H1 (cell line): ENCODE results near the gene IFNL1. TPM values are rescaled to one million over a fixed set of nuclear protein-coding genes. Genes with fewer than 3 reads are reported as not detected.

ENCODE experiments used
- CTCF ChIA-PET: fragments of 300-600 bp; sonication (Branson Sonifier 250); formaldehyde crosslinking; loops from one replicate; lab custom pipeline; 2021; ENCODE audit not compliant: partially characterized antibody; lab: Charles Lee
- POLR2A ChIA-PET: fragments of 300-600 bp; sonication (Branson Sonifier 250); formaldehyde crosslinking; loops from one replicate; lab custom pipeline; 2021; ENCODE audit warnings: inconsistent platforms; ENCODE audit not compliant: partially characterized antibody; lab: Charles Lee
- DNase-seq, 2 experiments: peaks; one replicate each; pipeline versions ENCODE4 v3.0.0 to v3.0.0-alpha.2; 2010 to 2022; ENCODE audit warnings: low spot score in 2 of 2, low read depth in 1 of 2, mixed read lengths in 1 of 2
- FAIRE-seq: peaks from 2 replicates; lab custom pipeline; 2011; peaks lifted over from hg19 to GRCh38; lab: Jason Lieb, UNC
- H2AFZ ChIP-seq: 2 replicates; pipeline ENCODE4 v1.8.1; 2012; ENCODE audit warnings: low read length, inconsistent platforms
- H2AK5ac ChIP-seq: 2 replicates; pipeline ENCODE4 v1.6.1; 2013; ENCODE audit warnings: low read depth, low read length
- H2BK120ac ChIP-seq: replicated peaks from 2 replicates; pipeline ENCODE3; 2013; ENCODE audit warnings: low read depth, low read length, inconsistent platforms
- H2BK12ac ChIP-seq: 2 replicates; pipeline ENCODE4 v1.6.1; 2013; ENCODE audit warnings: low read depth, low read length
- H2BK15ac ChIP-seq: 2 replicates; pipeline ENCODE4 v1.6.1; 2013; ENCODE audit warnings: low read length
- H2BK20ac ChIP-seq: 2 replicates; pipeline ENCODE4 v1.6.1; 2013; ENCODE audit warnings: low read length
- H2BK5ac ChIP-seq: 2 replicates; pipeline ENCODE4 v1.6.1; 2013; ENCODE audit warnings: low read depth, low read length
- H3K14ac ChIP-seq: 2 replicates; pipeline ENCODE4 v1.6.1; 2013; ENCODE audit warnings: inconsistent platforms; ENCODE audit not compliant: insufficient read length
- H3K18ac ChIP-seq: 2 replicates; pipeline ENCODE4 v1.6.1; 2013; ENCODE audit warnings: low read length; ENCODE audit errors: extremely low read depth
- H3K23ac ChIP-seq: 2 replicates; pipeline ENCODE4 v1.6.1; 2013; ENCODE audit warnings: inconsistent platforms; ENCODE audit not compliant: insufficient read length
- H3K23me2 ChIP-seq: 2 replicates; pipeline ENCODE4 v1.6.1; 2013; ENCODE audit warnings: low read depth, low read length
- H3K27ac ChIP-seq: 2 replicates; pipeline ENCODE4 v1.6.1; 2011; ENCODE audit warnings: low read depth, low read length, inconsistent platforms
- H3K27me3 ChIP-seq, 4 experiments: replicated peaks in 1 of 4; 1 replicate in 1 of 4; 2 replicates in 3 of 4; pipeline versions ENCODE4 v1.6.1 to v1.8.1; 2011 to 2013; ENCODE audit warnings: low read length in 3 of 4, mild to moderate bottlenecking in 3 of 4, inconsistent platforms in 2 of 4, mixed read lengths in 2 of 4, moderate library complexity in 1 of 4; ENCODE audit not compliant: control insufficient read depth in 3 of 4, insufficient read depth in 3 of 4; ENCODE audit errors: extremely low read depth in 1 of 4
- H3K36me3 ChIP-seq, 4 experiments: 2 replicates each; pipeline versions ENCODE4 v1.6.1 to v1.8.1; 2011 to 2013; ENCODE audit warnings: mild to moderate bottlenecking in 4 of 4, low read length in 3 of 4, moderate library complexity in 2 of 4, control low read depth in 1 of 4, inconsistent platforms in 1 of 4; ENCODE audit not compliant: insufficient read depth in 4 of 4, control insufficient read depth in 2 of 4
- H3K4ac ChIP-seq: replicated peaks from 2 replicates; pipeline ENCODE3; 2013; ENCODE audit warnings: low read length, low read depth, mixed read lengths, inconsistent platforms; ENCODE audit not compliant: insufficient read length
- H3K4me1 ChIP-seq, 4 experiments: replicated peaks in 1 of 4; 1 replicate in 1 of 4; 2 replicates in 3 of 4; pipeline versions ENCODE4 v1.6.1 to v1.8.1; 2011 to 2013; ENCODE audit warnings: low read length in 3 of 4, inconsistent platforms in 2 of 4, mixed read lengths in 1 of 4; ENCODE audit not compliant: insufficient read depth in 4 of 4, control insufficient read depth in 3 of 4
- H3K4me2 ChIP-seq, 2 experiments: 2 replicates each; pipeline versions ENCODE4 v1.6.1 to v1.8.1; 2011 to 2013; ENCODE audit warnings: low read depth in 2 of 2, low read length in 2 of 2, control low read depth in 1 of 2, inconsistent platforms in 1 of 2, mild to moderate bottlenecking in 1 of 2; ENCODE audit not compliant: insufficient read depth in 1 of 2
- H3K4me3 ChIP-seq, 4 experiments: fragments of 200-600, 300-600 bp in 1 of 4; sonication (generic), shearing (Covaris generic), sonication (Bioruptor Twin) in 1 of 4; 2 replicates each; pipeline versions ENCODE4 v1.5.1 to v1.8.1; 2011 to 2016; ENCODE audit warnings: low read length in 4 of 4, low read depth in 3 of 4, control low read depth in 2 of 4, inconsistent platforms in 2 of 4, mild to moderate bottlenecking in 2 of 4, mixed read lengths in 1 of 4, moderate library complexity in 1 of 4; ENCODE audit not compliant: insufficient read depth in 2 of 4; ENCODE audit errors: extremely low read depth in 1 of 4
- H3K56ac ChIP-seq: replicated peaks from 2 replicates; pipeline ENCODE3; 2013; ENCODE audit warnings: low read depth, mild to moderate bottlenecking, mixed read lengths, low read length, inconsistent platforms; ENCODE audit not compliant: insufficient read length
- H3K79me1 ChIP-seq: 2 replicates; pipeline ENCODE4 v1.6.1; 2013; ENCODE audit warnings: low read depth, low read length, control low read depth
- H3K79me2 ChIP-seq, 2 experiments: 2 replicates each; pipeline versions ENCODE4 v1.6.1 to v1.8.1; 2012 to 2013; ENCODE audit warnings: low read length in 2 of 2, mild to moderate bottlenecking in 2 of 2, inconsistent platforms in 1 of 2; ENCODE audit not compliant: insufficient read depth in 2 of 2, control insufficient read depth in 1 of 2
- H3K9ac ChIP-seq, 4 experiments: replicated peaks in 1 of 4; 1 replicate in 1 of 4; 2 replicates in 3 of 4; pipeline versions ENCODE4 v1.6.1 to v1.8.1; 2011 to 2013; ENCODE audit warnings: low read depth in 3 of 4, low read length in 3 of 4, control low read depth in 2 of 4, mild to moderate bottlenecking in 2 of 4, moderate library complexity in 2 of 4, inconsistent platforms in 1 of 4; ENCODE audit errors: extremely low read depth in 1 of 4
- H3K9me3 ChIP-seq, 2 experiments: 2 replicates each; pipeline versions ENCODE4 v1.6.1 to v1.8.1; 2012 to 2013; ENCODE audit warnings: mild to moderate bottlenecking in 2 of 2, moderate library complexity in 2 of 2, control low read depth in 1 of 2, inconsistent platforms in 1 of 2, low read depth in 1 of 2, low read length in 1 of 2, mixed read lengths in 1 of 2; ENCODE audit not compliant: insufficient read depth in 2 of 2
- H4K20me1 ChIP-seq, 2 experiments: replicated peaks in 1 of 2; 2 replicates each; pipeline versions ENCODE3 to v1.8.1; 2011 to 2013; ENCODE audit warnings: inconsistent platforms in 2 of 2, low read length in 2 of 2, mild to moderate bottlenecking in 1 of 2; ENCODE audit not compliant: insufficient read depth in 2 of 2, control insufficient read depth in 1 of 2
- H4K5ac ChIP-seq: 2 replicates; pipeline ENCODE4 v1.6.1; 2013; ENCODE audit warnings: low read length, low read depth, mixed read lengths, inconsistent platforms; ENCODE audit not compliant: insufficient read length
- H4K8ac ChIP-seq: 2 replicates; pipeline ENCODE4 v1.8.0; 2013; ENCODE audit warnings: mild to moderate bottlenecking, moderate library complexity, low read length, inconsistent platforms; ENCODE audit not compliant: insufficient read depth; ENCODE audit errors: extremely low read depth
- H4K91ac ChIP-seq: replicated peaks from 2 replicates; pipeline ENCODE3; 2013; ENCODE audit warnings: low read length, mixed read lengths, inconsistent platforms; ENCODE audit not compliant: insufficient read length
- CBX8 ChIP-seq: fragments of 300-800, 300-1000 bp; sonication (generic); IDR thresholded peaks from 2 replicates; pipeline ENCODE4 v1.7.1; 2016; ENCODE audit warnings: low read depth, low read length, borderline replicate concordance
- RNF2 ChIP-seq: fragments of 200-900, 300-1000 bp; sonication (generic); IDR thresholded peaks from 2 replicates; pipeline ENCODE4 v1.7.1; 2016; ENCODE audit warnings: borderline replicate concordance, low read depth, mild to moderate bottlenecking, antibody characterized with exemption, low read length; ENCODE audit not compliant: poor library complexity, severe bottlenecking; ENCODE audit errors: missing control alignments
- SIX5 ChIP-seq: IDR thresholded peaks from 2 replicates; pipeline ENCODE4 v1.6.1; 2011; ENCODE audit warnings: mild to moderate bottlenecking, low read depth, low read length
- TBP ChIP-seq: IDR thresholded peaks from 2 replicates; pipeline ENCODE4 v1.6.1; 2011; ENCODE audit warnings: low read depth, low read length, improper control_type of control experiment
- WGBS, 2 experiments: shearing (Covaris generic) in 1 of 2; methylation state at CpG; one replicate each; pipeline versions ENCODE4 v1.1.6 to v1.1.7; 2013 to 2015; ENCODE audit warnings: low lambda C conversion rate in 2 of 2, mixed read lengths in 2 of 2, inconsistent platforms in 1 of 2, low coverage in 1 of 2, missing lambda C conversion rate in 1 of 2; ENCODE audit not compliant: insufficient replicate concordance in 2 of 2, insufficient coverage in 1 of 2, insufficient read length in 1 of 2; ENCODE audit errors: extremely low coverage in 1 of 2, missing lambda C conversion rate in 1 of 2; 5-methylcytosine and 5-hydroxymethylcytosine counted together
- polyA plus RNA-seq, 7 experiments: library from polyadenylated mRNA; depleted of rRNA in 3 of 7; stranded (reverse) in 5 of 7; unstranded in 2 of 7; fragments of >200 nt in 5 of 7; fragments of 200-250 nt in 2 of 7; gene quantifications; 1 replicate in 5 of 7; 2 replicates in 1 of 7; 4 replicates in 1 of 7; pipeline versions ENCODE4 v1.2.1 to v1.2.3, GENCODE V29; 2011 to 2013; ENCODE audit warnings: missing spikeins in 2 of 7, mixed read lengths in 2 of 7
- total RNA-seq: library from RNA; stranded (reverse); fragmentation: NEBNext Ultra II Directional; extraction: Animal tissue kit (Norgen Biotek cat#: 25700); gene quantifications from 2 replicates; pipeline ENCODE4 v1.2.1, GENCODE V29; 2021
- TF ChIP-seq, protein P1 (sequence below): IDR thresholded peaks from 2 replicates; pipeline ENCODE4 v1.6.1; 2011; ENCODE audit warnings: low read length, improper control_type of control experiment

Gene IFNL1
- total and polyA plus RNA-seq, 2 of the 8 experiments (the other 6 are each of a cell fraction or from before 2014, with no cell fraction given): not detected

DNA sequence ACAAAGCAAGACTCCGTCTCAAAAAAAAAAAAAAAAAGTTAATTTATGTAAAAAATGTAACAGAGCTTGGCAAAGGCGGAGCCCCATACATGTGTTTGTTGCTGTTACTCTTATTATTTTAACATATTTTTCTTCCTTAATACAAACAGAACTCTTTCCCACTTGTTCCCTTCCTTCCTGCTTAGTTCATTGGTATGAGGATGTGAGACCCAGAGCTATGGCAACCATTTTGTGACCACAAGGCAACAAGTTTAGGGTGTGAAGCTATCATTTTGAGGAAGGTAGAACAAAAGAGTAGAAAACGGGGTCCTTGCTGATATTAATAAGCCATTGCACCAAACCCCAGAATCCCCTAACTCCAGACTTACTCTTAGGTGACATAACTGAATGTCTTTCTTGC is 5.4 kb downstream of the IFNL1 start:
- no peak for DNase-seq
- CTCF ChIA-PET: interaction anchor here (0.7 to 1.3 kb wide), 3 partner anchors 12 to 90 kb away, joined by 3 to 6 read pairs (median 5); no protein-coding TSS in a partner anchor

More for the DNA sequence above, 5.4 kb downstream of the IFNL1 start:
- Histone ChIP-seq H2BK15ac (no peak overlapping the region), H2BK12ac (no peak overlapping the region), H3K23ac (no peak overlapping the region), H3K56ac (no peak overlapping the region), H2BK120ac (no peak overlapping the region), H3K36me3 (no peaks in the 10 kb centered on the region), H3K79me1 (no peaks in the 10 kb centered on the region), H4K8ac (no peak overlapping the region), H3K18ac (no peak overlapping the region), H3K27me3 (peaks cover 0 to 15% (median 4%) of the 10 kb centered on the region in 4 experiments; a peak in 4 of 7 replicates), H2BK5ac (no peak overlapping the region), H2AK5ac (no peak overlapping the region), H3K4me3 (no peak overlapping the region), H2AFZ (no peak overlapping the region), H3K27ac (no peak overlapping the region), H3K4me2 (no peak overlapping the region), H3K4ac (no peak overlapping the region), H3K79me2 (no peaks in the 10 kb centered on the region), H4K5ac (no peak overlapping the region), H3K9me3 (no peaks in the 10 kb centered on the region), H4K91ac (no peak overlapping the region), H3K23me2 (peaks cover 3% of the 10 kb centered on the region; the same call in 1 of the 2 replicates), H4K20me1 (no peaks in the 10 kb centered on the region), H3K9ac (no peak overlapping the region), H3K4me1 (peaks cover 0 to 14% (median 10%) of the 10 kb centered on the region in 4 experiments; a peak in 6 of 7 replicates), H3K14ac (no peak overlapping the region), H2BK20ac (no peak overlapping the region)
- POLR2A ChIA-PET: interaction anchor here (1.0 kb wide), 1 partner anchor 9 kb away, joined by 3 read pairs; no protein-coding TSS in a partner anchor
- FAIRE-seq: no peak
- TF ChIP-seq CBX8: no peak
- no peak for TF ChIP-seq SIX5
- no peak for TF ChIP-seq RNF2
- TF ChIP-seq, protein P1, sequence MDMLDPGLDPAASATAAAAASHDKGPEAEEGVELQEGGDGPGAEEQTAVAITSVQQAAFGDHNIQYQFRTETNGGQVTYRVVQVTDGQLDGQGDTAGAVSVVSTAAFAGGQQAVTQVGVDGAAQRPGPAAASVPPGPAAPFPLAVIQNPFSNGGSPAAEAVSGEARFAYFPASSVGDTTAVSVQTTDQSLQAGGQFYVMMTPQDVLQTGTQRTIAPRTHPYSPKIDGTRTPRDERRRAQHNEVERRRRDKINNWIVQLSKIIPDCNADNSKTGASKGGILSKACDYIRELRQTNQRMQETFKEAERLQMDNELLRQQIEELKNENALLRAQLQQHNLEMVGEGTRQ: no peak
- TF ChIP-seq TBP: no peak
- 88% methylated on average over 2 of the region's 3 CpGs; no CpG with 5 or more reads in 1 of the 2 experiments for WGBS, 2 experiments
